ENCODE results near the gene CPA5. TPM values are rescaled to one million over a fixed set of nuclear protein-coding genes. Genes with fewer than 3 reads are reported as not detected.
A peak's percentile ranks its signal among the peaks of the same experiment; 100 is the strongest.

The CPA5 gene
- total RNA-seq, 2 experiments from 2014 or later = 0.74 to 0.88 TPM

- Mint-ChIP-seq H3K36me3 (ENCODE audit: low read depth) (no peaks in the 10 kb centered on the region), H3K4me3 (no peak overlapping the region), H3K9me3 (peaks cover 2% of the 10 kb centered on the region), H3K4me1 (ENCODE audit: low read depth) (no peaks in the 10 kb centered on the region), H3K27ac (no peak overlapping the region), H3K27me3 (ENCODE audit: low read depth) (no peaks in the 10 kb centered on the region)
- DNase-seq = no peak
- CTCF ChIA-PET = no interaction called here
- intact Hi-C loops (cut with micrococcal nuclease) = no loop called here
Measured at GRCh38 chr7:130387306-130387627, 42.7 kb downstream of the CPA5 start.

GRCh38 chr7:130387628-130388403, 43.2 kb downstream of the CPA5 start:
- Mint-ChIP-seq H3K36me3 (ENCODE audit: low read depth) (no peaks in the 10 kb centered on the region), H3K4me3 (no peak overlapping the region), H3K9me3 (peaks cover 2% of the 10 kb centered on the region), H3K27me3 (ENCODE audit: low read depth) (no peaks in the 10 kb centered on the region), H3K27ac (no peak overlapping the region), H3K4me1 (ENCODE audit: low read depth) (no peaks in the 10 kb centered on the region)
- intact Hi-C loops (cut with micrococcal nuclease) = no loop called here
- no peak for DNase-seq
- CTCF ChIA-PET = no interaction called here

GRCh38 chr7:130388671-130389070, 44.1 kb downstream of the CPA5 start:
- H3K9me3 Mint-ChIP-seq = peaks cover 2% of the 10 kb centered on the region
- no peaks in the 10 kb centered on the region for H3K27me3 Mint-ChIP-seq (ENCODE audit: low read depth)
- DNase-seq = no peak
- H3K4me1 Mint-ChIP-seq (ENCODE audit: low read depth) = peaks cover 2% of the 10 kb centered on the region
- intact Hi-C loops (cut with micrococcal nuclease) = no loop called here
- CTCF ChIA-PET = no interaction called here
- H3K27ac Mint-ChIP-seq = no peak overlapping the region
- H3K36me3 Mint-ChIP-seq (ENCODE audit: low read depth) = no peaks in the 10 kb centered on the region
- H3K4me3 Mint-ChIP-seq = no peak overlapping the region

- peaks cover 2% of the 10 kb centered on the region for H3K9me3 Mint-ChIP-seq
- peaks cover 18% of the 10 kb centered on the region for H3K4me1 Mint-ChIP-seq (ENCODE audit: low read depth)
- intact Hi-C loops (cut with micrococcal nuclease) = loop anchor here (5.0 kb wide), 2 partner anchors 52 to 97 kb away; partner anchors contain the start of gene CEP41
Measured at GRCh38 chr7:130390486-130390885, 45.9 kb downstream of the CPA5 start.

GRCh38 chr7:130393101-130393561, 48.5 kb downstream of the CPA5 start:
- peaks cover 1% of the 10 kb centered on the region for H3K36me3 Mint-ChIP-seq (ENCODE audit: low read depth)
- no peaks in the 10 kb centered on the region for H3K27me3 Mint-ChIP-seq (ENCODE audit: low read depth)
- CTCF ChIA-PET = no interaction called here
- H3K9me3 Mint-ChIP-seq = peaks cover 2% of the 10 kb centered on the region
- H3K27ac Mint-ChIP-seq = no peak overlapping the region
- no peak overlapping the region for H3K4me3 Mint-ChIP-seq
- intact Hi-C loops (cut with micrococcal nuclease) = loop anchor here (5.0 kb wide), 2 partner anchors 49 to 94 kb away; partner anchors contain the start of gene CEP41
- peaks cover 20% of the 10 kb centered on the region for H3K4me1 Mint-ChIP-seq (ENCODE audit: low read depth)
- no peak for DNase-seq

More at GRCh38 chr7:130390486-130390885, 45.9 kb downstream of the CPA5 start:
- Mint-ChIP-seq H3K27ac (no peak overlapping the region), H3K4me3 (no peak overlapping the region), H3K27me3 (ENCODE audit: low read depth) (no peaks in the 10 kb centered on the region), H3K36me3 (ENCODE audit: low read depth) (no peaks in the 10 kb centered on the region)
- DNase-seq = no peak
- CTCF ChIA-PET = no interaction called here

GRCh38 chr7:130393841-130394411, 49.3 kb downstream of the CPA5 start:
- peaks cover 20% of the 10 kb centered on the region for H3K4me1 Mint-ChIP-seq (ENCODE audit: low read depth)
- H3K27ac Mint-ChIP-seq = peak overlapping the region; percentile 72
- no peaks in the 10 kb centered on the region for H3K27me3 Mint-ChIP-seq (ENCODE audit: low read depth)
- intact Hi-C loops (cut with micrococcal nuclease) = loop anchor here (2.0 to 5.0 kb wide), 3 partner anchors 21 to 93 kb away; partner anchors contain the start of gene CEP41
- peaks cover 1% of the 10 kb centered on the region for H3K36me3 Mint-ChIP-seq (ENCODE audit: low read depth)
- H3K4me3 Mint-ChIP-seq = no peak overlapping the region
- CTCF ChIA-PET = interaction anchor here (1.3 kb wide), 1 partner anchor 364 kb away, joined by 4 read pairs; no protein-coding TSS in a partner anchor
- no peak for DNase-seq
- no peaks in the 10 kb centered on the region for H3K9me3 Mint-ChIP-seq

GRCh38 chr7:130394421-130395195, 50.0 kb downstream of the CPA5 start:
- DNase-seq = peak; percentile 57
- H3K27ac Mint-ChIP-seq = peak overlapping the region; percentile 72
- H3K4me1 Mint-ChIP-seq (ENCODE audit: low read depth) = peaks cover 20% of the 10 kb centered on the region
- CTCF ChIA-PET = interaction anchor here (1.3 kb wide), 1 partner anchor 363 kb away, joined by 4 read pairs; no protein-coding TSS in a partner anchor
- H3K27me3 Mint-ChIP-seq (ENCODE audit: low read depth) = no peaks in the 10 kb centered on the region
- intact Hi-C loops (cut with micrococcal nuclease) = loop anchor here (2.0 to 5.0 kb wide), 3 partner anchors 20 to 93 kb away; partner anchors contain the start of gene CEP41
- H3K36me3 Mint-ChIP-seq (ENCODE audit: low read depth) = peaks cover 3% of the 10 kb centered on the region
- no peaks in the 10 kb centered on the region for H3K9me3 Mint-ChIP-seq
- H3K4me3 Mint-ChIP-seq = no peak overlapping the region

- Mint-ChIP-seq H3K4me3 (no peak overlapping the region), H3K9me3 (no peaks in the 10 kb centered on the region), H3K36me3 (ENCODE audit: low read depth) (peaks cover 10% of the 10 kb centered on the region), H3K27ac (no peak overlapping the region), H3K4me1 (ENCODE audit: low read depth) (peaks cover 20% of the 10 kb centered on the region), H3K27me3 (ENCODE audit: low read depth) (no peaks in the 10 kb centered on the region)
- intact Hi-C loops (cut with micrococcal nuclease) = loop anchor here (2.0 kb wide), 1 partner anchor 19 kb away; no protein-coding TSS in a partner anchor
- CTCF ChIA-PET = no interaction called here
- no peak for DNase-seq
Measured at GRCh38 chr7:130395421-130395820, 50.8 kb downstream of the CPA5 start.

GRCh38 chr7:130396109-130396508, 51.5 kb downstream of the CPA5 start:
- CTCF ChIA-PET = no interaction called here
- no peak for DNase-seq
- H3K27ac Mint-ChIP-seq = no peak overlapping the region
- no peak overlapping the region for H3K4me3 Mint-ChIP-seq
- H3K9me3 Mint-ChIP-seq = no peaks in the 10 kb centered on the region
- intact Hi-C loops (cut with micrococcal nuclease) = no loop called here
- H3K36me3 Mint-ChIP-seq (ENCODE audit: low read depth) = peaks cover 10% of the 10 kb centered on the region
- no peaks in the 10 kb centered on the region for H3K27me3 Mint-ChIP-seq (ENCODE audit: low read depth)
- peaks cover 20% of the 10 kb centered on the region for H3K4me1 Mint-ChIP-seq (ENCODE audit: low read depth)

GRCh38 chr7:130397051-130397757, 52.6 kb downstream of the CPA5 start:
- intact Hi-C loops (cut with micrococcal nuclease) = no loop called here
- CTCF ChIA-PET = interaction anchor here (0.7 kb wide), 1 partner anchor 361 kb away, joined by 3 read pairs; no protein-coding TSS in a partner anchor
- Mint-ChIP-seq H3K27ac (no peak overlapping the region), H3K4me1 (ENCODE audit: low read depth) (peaks cover 20% of the 10 kb centered on the region), H3K27me3 (ENCODE audit: low read depth) (no peaks in the 10 kb centered on the region), H3K36me3 (ENCODE audit: low read depth) (peaks cover 12% of the 10 kb centered on the region), H3K9me3 (no peaks in the 10 kb centered on the region), H3K4me3 (no peak overlapping the region)
- no peak for DNase-seq

- intact Hi-C loops (cut with micrococcal nuclease) = no loop called here
- CTCF ChIA-PET = interaction anchor here (0.7 kb wide), 1 partner anchor 361 kb away, joined by 3 read pairs; no protein-coding TSS in a partner anchor
- Mint-ChIP-seq H3K27ac (no peak overlapping the region), H3K27me3 (ENCODE audit: low read depth) (no peaks in the 10 kb centered on the region), H3K36me3 (ENCODE audit: low read depth) (peaks cover 17% of the 10 kb centered on the region), H3K9me3 (no peaks in the 10 kb centered on the region), H3K4me1 (ENCODE audit: low read depth) (peaks cover 20% of the 10 kb centered on the region), H3K4me3 (no peak overlapping the region)
- no peak for DNase-seq
Measured at GRCh38 chr7:130397758-130398073, 53.1 kb downstream of the CPA5 start.

All from activated naive CD4-positive, alpha-beta T cell treated with anti-CD3 and anti-CD28 coated beads for 36 hours (primary cell).